ENCODE measurements around the gene THRB.

Gene THRB

DNA sequence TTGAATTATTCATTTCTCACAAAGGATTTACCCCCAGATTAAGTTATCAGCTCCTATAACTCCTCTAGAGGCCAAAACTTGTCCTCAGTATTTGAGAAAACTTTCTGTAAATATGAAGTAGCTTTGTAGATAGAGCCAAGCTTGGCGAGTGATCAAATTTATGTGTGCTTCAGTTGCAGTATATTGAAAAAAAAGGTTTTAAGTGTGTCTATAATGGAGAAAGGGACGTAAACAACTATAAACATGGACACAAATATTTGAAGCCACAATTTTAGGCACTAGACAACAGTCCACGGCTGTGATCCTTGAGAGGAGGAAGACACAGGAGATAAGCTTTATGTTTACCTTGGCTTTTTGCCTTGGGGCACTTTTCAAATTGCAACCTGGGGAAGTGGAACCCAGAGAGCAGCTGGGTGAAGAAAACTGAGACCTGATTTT, 118.7 kb downstream of the THRB start:
- no peak for DNase-seq (ENCODE audit: low spot score)

DNA sequence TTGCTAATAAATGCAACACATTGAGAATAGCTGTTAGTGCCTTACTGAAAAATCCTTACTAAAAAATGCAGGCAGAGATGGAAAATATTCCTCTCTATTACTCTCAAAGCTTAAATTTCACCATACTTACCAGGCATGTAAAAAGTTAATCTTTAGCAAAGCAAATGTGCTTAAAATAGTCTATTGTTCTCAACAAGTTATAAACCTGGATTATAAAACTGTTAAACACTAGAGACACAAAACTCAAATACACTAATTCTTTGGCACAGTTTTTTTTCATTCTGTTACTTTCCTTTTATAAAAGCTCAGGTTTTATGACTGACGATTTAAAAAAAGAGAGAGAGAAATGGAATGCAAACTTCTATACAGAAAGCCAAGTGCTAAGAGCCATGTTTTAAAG, 119.8 kb downstream of the THRB start:
- no peak for DNase-seq (ENCODE audit: low spot score)

DNA sequence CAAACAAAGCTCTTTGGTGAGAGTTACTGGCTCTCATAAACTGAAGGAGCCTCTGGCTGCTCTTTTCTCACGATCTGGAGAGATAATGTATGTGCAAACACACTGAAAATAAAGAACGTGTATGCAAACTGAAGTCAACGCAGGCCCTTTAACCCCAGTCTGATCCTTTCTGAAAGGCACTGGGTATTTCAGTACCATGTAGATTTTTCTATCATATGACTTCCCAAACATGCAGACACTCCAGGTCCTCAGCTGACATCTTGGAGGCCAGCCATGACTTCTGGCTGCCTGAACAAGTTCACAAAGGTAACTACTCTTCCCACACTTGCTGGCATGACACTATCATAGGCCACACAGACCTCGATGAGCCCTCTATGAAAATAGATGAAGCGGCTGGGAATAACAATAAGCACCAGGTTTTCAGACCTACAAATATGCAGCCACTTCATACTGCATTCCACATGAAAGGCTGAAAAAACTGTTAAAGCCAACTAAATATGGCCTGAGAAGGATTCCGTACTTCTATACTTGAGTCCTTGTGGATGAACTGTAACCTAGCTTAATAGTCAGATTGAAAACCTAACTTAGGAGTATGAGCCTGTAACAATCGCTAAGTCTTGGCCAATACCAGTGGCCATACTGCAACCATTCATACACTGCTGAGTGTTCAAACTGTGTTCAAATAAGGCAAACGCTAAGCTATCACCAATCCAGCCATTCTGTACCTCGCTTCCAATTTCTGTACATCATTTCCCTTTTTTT, 121.3 kb downstream of the THRB start:
- no peak for DNase-seq (ENCODE audit: low spot score)

DNA sequence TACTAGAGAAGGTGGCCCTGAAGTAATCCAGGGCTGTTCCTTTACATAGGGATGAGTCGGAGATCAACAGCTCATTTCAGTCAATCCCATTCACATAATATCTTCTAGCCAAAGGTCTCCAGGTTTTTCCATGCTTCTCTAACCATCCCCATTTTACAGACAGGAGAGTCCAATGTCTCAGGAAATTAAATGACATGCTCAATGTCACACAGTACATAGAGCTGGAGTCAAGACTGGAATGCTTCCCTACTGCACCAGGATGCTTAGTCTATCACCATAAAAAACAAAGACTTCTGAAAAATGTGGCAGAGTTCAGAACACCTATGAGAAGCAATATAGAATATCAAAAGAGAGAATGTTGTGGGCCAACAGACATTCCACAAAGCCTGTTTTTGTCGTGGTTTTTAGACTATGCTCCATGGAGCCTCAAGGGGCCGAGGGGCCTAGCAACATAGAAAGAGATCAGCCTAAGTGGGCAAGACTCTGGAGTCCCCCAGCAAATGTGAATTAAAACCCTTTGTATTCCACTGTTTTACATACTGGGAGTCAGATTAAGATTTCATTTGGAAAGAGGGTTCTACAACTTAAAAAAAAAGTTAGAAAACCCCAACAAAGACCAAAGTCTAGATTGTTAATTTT, 122.0 kb downstream of the THRB start:
- DNase-seq (ENCODE audit: low spot score): no peak

DNA sequence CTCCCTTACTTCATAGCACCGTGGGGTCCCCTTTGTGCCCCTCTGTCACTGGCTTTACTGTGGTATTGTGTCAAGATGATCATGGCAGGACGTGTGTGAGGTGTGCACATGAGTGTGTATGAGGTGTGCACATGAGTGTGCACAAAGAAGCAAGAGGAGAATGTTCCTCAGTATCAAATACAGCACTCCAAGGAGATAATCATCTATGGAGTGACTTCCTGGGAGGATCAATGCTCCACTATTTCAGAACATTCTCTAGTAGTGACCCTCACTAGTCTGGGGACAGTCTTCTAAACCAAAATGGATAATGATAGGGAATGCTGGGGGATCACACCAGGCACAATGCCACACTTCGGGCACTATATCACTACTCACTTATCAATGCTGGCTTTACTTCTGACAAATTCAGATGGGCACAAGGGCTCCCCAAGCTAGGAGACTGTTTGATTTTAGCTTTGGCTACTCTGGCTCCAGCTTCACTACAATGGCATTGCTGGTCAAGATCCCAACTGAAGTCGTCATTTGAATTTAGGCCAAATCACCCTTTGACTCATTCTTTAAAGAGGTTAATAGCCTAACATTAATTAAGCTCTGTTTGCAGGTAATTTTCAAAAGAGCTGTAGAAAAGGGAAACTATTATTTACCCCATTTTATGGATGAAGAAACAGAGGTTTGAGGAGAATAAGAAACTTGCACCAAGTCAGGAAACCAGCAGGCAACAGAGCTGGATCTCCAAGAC, 124.1 kb downstream of the THRB start:
- no peak for DNase-seq (ENCODE audit: low spot score)

DNA sequence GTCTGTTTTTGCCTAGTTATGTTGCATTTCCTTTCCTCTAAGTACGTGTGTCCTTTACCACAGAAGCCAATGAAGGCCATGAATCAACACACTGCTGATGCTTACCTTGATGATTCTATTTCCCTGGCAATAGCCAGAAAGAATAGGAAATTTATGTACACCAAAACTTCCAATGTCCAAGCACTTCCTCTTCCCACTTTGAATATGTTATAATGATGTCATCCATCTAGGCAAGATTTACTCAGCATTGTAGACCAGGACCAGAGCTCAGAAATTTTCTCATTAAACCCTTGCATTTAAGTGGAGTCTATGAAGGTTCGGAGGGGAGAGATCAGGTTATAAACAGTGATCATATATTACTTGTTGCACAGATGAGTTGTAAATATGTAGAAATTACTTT, 126.0 kb downstream of the THRB start:
- peak; percentile 6 for DNase-seq (ENCODE audit: low spot score)

DNA sequence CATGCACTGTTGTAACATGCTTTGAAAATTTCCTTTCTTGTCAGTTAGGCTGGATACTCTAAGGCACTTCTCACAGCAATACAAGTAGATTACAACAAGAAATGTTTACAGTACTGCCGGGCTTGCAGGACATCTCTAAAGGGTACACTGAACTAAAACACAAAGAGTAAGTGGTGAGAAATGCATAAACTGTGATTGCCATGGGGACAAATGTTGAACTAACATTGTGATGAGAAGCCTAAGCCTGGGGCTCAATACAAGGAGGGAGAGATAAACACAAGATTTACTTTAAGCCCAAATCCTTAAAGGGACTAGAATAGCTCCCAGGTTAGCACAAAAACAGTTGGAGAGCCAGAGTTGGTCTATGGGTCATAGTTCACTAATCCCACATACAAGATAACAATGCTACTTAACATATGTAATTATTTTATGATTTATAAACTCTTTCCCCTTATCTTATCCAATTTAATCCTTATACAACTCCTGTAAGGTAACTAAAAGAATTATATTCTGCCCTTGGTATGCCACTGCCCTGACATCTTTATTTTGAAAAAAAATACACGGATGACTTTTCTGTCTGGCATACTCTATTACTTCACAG, 126.9 kb downstream of the THRB start:
- no peak for DNase-seq (ENCODE audit: low spot score)

DNA sequence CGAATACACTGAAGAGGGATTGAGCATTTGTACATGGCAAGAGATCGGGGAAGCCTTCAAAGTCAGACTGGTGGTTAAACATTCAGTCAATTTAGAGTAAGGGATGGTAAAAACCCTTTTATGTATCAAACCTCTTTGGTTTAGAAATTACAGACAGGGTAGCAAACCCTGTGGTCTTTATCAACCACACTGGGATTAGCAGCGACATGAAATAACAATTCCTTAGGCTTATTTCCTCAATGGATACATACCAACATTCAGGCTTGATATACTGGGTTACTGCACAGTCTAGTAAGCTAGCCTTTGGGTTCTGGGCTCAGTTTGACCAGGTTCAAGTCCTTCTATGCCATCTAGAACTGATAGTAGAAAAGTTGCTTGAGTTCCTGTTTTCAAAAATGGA, 127.4 kb downstream of the THRB start:
- DNase-seq (ENCODE audit: low spot score): no peak

DNA sequence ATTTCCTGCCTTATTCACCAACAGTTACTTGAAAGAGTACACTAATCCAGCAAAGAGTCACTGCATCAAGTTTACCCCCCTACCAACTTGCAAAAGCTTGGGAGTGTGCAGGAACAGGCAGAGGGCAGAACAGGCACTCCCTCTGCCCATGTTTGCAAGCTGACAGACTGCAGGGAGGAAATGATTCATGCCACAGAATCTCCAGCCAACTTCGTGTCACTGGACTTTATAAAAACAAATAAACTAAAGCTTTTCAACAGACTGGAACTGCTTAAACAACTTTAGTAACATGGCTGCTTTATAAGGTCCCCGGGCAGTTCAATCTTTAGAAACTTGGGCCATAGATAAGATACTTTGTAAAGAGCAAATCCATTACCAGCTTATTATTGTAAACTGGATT, 129.5 kb downstream of the THRB start:
- peak; percentile 89 for DNase-seq (ENCODE audit: low spot score)

DNA sequence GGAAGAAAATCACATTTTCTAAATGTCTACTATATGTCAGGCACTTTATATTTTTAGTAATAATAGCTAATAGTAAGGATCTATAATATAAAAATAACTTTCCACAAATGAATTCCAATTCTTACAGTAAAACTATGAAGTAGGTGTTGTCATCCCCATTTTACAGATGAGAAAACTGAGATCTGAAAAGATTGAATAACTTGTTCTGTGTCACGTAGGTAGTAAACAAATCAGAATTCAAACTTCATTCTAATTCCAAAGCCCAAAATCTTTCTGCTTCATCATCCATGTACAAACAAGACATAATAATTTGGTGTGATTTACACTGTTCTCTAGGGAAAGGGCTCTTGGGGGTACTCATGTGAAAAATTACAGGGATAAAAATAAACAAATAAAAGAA, 130.3 kb downstream of the THRB start:
- no peak for DNase-seq (ENCODE audit: low spot score)

DNA sequence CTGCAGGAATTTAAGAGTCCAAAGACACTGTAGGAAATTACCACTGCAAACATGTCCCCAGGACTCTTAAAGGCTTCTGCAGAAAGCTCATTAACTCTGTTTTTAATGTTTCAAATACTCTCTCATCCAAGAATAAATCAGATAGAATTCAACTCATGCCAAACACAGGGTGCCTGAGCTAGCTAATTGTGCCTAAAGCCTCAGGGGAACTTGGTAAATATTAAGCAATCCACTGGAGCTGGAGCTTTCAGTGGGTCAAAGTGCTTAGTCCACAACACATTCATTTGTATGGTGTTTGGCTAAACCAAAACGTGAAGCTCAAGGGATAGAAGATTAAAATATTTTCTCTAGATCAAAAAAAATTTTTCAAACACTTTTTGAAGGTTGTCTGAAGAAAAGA, 131.4 kb downstream of the THRB start:
- no peak for DNase-seq (ENCODE audit: low spot score)

DNA sequence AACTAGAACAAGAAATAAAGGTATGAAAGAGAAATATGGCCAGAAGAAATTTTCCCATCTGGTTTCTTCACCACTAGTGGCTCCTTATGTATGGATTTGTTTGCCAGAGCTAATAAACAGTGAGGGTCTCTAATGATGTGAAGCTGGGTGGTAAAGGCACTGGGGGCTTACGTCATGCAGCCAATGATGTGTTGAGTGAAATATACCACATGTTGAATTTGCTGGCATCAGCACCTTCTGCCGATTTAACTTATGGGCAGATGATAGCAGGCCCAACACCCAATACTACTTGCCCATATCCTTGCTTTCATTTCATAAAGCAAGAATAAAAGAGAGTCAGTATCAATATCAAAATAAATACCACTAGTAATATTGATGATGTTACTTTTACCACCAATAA, 133.0 kb downstream of the THRB start:
- no peak for DNase-seq (ENCODE audit: low spot score)

DNA sequence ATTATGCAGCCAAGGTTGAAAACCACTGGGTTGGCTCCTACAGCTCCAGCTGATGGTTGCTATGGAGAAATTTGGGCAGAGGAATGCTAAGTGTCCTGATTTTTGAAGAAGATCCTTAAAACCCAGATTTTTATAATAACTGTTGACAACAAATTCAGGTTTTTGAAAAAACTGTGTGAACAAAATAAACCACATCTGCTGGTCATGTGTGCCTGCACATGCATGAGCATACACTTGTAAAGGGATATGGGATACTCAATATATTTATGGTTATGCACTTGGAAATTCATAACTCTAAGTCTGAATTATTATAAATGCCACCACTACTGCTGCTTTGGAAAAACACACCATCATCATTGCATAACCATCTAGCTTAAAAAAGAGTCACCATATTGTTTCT, 133.7 kb downstream of the THRB start:
- DNase-seq (ENCODE audit: low spot score): no peak

DNA sequence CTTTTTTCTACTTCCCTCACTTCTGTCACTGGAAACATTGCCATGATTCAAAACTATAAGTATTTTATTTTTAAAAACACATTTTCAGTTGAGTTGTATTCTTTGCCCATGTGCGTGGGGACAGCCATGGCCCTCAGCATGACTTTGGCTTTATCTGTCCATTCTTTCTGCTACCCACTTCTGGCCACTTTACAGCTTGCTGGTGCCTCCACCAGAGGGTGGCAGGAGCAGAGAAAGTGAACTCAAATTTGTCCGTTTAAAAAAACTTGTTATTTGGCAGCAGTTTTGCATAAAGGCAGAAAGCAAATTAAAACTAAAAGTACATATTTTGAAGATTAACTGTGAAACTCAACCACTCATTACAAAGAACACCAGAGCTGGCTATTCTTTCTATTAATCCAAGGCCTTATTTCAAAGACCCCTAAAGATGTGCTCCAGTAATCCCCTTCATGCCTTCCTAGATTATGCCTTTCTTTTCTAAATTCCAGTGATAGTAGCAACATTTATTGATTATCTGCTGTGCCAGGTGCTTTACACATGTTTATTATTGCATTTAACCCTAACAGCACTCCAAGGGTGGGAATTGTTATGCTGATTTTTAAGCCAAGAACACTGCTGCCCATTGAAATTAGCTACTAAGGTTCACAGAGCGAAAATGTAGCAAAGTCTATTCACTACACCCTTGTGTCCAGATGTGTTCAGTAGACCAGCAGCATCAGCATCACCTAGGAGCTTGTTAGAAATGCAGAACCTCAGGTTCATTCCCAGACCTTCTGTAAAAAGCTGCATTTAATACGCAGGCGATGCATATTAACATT, 134.8 kb downstream of the THRB start:
- DNase-seq (ENCODE audit: low spot score): no peak

DNA sequence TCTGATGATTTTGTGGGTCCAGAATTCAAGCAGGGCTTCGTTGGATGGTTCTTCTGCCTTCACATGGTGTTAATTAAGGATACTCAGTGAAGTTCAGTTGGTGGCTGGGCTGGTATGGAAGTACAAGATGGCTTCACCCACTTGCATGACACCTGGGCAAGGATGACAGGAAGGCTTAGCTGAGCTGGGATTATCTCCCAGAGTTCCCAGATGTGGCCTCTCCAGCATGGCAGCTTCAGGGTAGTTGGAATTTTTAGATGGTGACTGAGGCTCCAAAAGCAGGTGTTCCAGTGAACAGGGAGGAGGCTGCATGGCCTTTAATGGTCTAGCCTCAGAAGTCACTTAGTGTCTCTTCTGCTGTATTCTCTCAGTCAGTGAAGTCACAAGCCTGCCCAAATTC, 135.5 kb downstream of the THRB start:
- no peak for DNase-seq (ENCODE audit: low spot score)

DNA sequence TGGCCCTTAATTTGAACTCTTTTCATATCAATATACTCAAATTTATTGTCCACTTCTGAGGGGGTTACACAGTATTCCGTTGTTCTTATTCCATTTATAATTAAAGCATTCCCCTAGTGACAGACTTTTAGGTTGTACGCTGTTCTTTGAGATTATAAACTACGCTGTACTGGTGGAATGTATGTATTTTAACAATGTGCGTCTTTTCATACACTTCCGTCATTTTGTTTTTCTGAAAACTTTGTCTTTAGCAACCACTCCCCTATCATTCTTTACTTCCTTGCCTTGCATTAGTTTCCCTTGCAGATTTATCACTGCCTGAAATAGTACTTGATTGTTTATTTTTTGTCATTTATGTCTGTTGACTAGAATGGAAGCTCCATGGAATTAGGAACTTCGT, 137.0 kb downstream of the THRB start:
- DNase-seq (ENCODE audit: low spot score): no peak

DNA sequence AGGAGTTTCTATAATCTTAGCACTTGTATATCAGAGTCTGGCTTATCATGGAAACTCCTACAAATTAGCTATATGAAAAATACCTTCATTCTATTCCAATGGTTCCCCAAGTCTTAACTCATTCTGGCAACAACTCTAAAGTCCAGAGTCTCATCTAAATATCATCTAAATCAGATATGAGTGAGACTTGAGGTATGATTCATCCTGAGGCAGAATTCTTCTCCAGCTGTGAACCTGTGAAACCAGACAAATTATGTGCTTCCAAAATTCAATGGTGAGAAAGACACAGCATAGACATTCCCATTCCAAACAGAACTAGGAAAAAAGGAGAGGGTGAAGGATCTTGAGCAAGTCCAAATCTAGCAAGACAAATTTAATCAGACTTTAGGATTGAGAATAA, 138.8 kb downstream of the THRB start:
- no peak for DNase-seq (ENCODE audit: low spot score)

DNA sequence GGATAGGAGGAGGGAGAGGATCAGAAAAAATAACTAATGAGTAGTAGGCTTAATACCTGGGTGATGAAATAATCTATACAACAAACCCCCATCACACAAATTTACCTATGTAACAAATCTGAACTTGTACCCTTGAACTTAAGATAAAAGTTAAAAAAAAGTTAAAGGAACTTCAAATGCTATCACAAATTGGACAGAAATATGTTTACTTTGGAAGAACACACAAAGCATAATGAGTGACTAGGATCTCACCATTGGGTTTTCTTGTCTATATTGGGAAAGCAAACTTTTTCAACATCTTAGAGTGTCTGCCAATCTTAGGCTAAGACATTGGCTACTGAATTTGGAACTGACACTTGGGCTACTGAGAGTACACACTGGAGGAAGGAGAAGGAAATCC, 140.4 kb downstream of the THRB start:
- DNase-seq (ENCODE audit: low spot score): no peak

DNA sequence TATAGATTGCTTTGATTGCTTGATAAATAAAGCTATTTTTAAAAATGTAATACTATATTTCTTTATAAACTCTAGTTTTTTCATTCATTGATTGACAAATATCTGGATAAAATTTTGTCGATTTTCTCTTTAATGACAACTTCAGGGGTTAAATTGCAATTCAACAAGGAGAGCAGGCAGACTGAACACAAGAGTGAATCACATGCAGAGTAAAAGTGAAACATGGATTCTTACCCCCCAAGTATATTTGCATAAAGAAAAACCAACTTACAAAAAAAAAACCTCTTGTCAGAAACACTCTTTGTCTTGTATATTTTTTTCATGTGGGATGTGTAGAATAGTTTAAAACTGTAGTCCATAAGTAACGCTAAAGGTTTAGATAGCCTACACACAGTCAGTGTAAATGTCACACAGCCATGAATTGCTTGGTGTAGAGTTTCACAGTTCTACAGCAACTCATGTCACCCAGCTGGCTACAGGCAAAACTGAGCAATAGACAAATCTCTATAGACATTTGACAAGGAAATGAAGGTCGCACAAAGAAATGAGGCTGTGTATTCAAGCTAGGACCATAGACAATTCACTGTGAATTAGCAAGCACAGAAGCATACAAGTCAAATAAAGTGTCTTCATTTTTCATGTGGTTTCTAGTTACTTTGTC, 141.6 kb downstream of the THRB start:
- no peak for DNase-seq (ENCODE audit: low spot score)

DNA sequence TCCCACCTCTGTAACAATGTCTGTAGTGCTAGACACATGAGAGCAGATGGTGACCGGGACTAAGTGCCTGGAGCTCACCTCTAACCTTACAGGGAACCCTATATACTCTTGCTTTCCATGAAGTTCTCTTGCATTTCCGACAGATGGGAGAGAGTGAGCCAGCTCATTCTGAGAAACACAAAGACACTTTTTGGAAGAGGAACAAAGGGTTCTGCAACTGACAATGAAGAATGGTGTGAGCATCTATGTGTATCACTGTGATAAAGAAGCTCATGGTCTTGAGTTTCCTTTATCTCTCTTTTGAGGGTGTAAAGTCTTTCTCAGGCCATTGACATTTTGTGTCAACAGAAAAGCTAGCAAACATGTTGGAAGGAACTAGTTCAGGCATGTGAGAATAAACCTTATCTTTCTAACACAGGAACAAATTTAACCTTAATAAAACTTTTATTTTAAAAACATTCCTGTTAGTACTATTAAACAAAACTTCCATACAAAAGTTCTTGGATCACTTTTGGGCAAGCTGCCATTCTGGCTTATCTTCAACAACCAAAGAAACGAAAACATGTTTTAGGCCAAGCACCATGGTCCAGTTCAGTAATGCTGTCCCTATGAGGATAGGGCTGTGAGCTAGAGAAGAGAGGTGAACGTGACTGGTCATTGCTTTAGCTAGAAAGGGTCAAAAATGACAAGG, 142.7 kb downstream of the THRB start:
- no peak for DNase-seq (ENCODE audit: low spot score)

Data from kidney capillary endothelial cell (primary cell).